VCaP (cell line): ENCODE data around the gene TUT1.
"Not testable (repeated sequence)": the region's sequence is repeated elsewhere in the genome, so short reads cannot be mapped to it uniquely, and the experiment has no call there.

Experiments
- H3K27ac ChIP-seq: fragments of 450-650 bp; 2 replicates; pipeline ENCODE4 v1.5.1; 2017
- TF ChIP-seq, protein P1 (sequence below): fragments of 450-650 bp; conservative IDR thresholded peaks from 2 replicates; pipeline ENCODE4 v1.5.1; 2017; ENCODE audit warnings: mild to moderate bottlenecking, moderate library complexity

TUT1 gene, protein sequence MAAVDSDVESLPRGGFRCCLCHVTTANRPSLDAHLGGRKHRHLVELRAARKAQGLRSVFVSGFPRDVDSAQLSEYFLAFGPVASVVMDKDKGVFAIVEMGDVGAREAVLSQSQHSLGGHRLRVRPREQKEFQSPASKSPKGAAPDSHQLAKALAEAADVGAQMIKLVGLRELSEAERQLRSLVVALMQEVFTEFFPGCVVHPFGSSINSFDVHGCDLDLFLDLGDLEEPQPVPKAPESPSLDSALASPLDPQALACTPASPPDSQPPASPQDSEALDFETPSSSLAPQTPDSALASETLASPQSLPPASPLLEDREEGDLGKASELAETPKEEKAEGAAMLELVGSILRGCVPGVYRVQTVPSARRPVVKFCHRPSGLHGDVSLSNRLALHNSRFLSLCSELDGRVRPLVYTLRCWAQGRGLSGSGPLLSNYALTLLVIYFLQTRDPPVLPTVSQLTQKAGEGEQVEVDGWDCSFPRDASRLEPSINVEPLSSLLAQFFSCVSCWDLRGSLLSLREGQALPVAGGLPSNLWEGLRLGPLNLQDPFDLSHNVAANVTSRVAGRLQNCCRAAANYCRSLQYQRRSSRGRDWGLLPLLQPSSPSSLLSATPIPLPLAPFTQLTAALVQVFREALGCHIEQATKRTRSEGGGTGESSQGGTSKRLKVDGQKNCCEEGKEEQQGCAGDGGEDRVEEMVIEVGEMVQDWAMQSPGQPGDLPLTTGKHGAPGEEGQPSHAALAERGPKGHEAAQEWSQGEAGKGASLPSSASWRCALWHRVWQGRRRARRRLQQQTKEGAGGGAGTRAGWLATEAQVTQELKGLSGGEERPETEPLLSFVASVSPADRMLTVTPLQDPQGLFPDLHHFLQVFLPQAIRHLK

DNA sequence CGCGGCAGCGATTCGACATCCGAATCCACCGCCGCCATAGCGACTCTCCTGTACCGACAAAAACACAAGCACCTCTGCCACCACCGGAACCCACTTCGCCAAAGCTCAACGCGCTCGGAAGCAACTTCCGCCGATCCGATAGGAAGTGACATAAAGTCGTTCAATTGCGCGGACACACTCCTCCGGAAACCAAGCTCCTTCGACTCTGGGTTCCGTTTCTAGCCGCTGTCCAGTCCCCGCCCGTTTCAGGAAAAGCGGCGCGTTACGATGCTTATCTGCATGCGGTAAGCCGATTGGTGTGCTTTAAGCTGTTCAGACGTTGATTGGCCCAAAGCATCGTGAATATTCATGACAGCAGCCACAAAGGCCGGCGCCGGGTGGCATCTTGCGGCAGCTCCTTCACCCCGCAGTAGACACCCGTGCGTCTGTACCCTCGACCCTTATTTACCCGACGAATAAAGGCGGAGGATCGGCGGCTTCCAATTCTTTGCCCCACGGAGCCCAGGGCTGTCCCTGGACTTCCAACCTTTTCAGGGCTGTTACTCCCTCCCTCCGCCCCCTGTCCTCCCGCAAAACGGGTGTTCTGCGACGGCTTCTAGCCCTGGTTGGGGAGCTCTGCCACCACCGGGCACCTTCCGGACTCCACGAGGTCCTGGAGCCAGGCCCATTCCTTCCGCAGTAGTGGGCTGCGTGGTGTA lies at the start of gene TUT1:
TUT1 (minus strand) TSS at position 76 of the 698 bp plus-strand sequence; CDS start at position 38, 38 bp downstream.
- TF ChIP-seq, protein P1, sequence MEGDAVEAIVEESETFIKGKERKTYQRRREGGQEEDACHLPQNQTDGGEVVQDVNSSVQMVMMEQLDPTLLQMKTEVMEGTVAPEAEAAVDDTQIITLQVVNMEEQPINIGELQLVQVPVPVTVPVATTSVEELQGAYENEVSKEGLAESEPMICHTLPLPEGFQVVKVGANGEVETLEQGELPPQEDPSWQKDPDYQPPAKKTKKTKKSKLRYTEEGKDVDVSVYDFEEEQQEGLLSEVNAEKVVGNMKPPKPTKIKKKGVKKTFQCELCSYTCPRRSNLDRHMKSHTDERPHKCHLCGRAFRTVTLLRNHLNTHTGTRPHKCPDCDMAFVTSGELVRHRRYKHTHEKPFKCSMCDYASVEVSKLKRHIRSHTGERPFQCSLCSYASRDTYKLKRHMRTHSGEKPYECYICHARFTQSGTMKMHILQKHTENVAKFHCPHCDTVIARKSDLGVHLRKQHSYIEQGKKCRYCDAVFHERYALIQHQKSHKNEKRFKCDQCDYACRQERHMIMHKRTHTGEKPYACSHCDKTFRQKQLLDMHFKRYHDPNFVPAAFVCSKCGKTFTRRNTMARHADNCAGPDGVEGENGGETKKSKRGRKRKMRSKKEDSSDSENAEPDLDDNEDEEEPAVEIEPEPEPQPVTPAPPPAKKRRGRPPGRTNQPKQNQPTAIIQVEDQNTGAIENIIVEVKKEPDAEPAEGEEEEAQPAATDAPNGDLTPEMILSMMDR, result 0 out of 2 replicates have a peak, but pooled peaks have one; percentile 6
- H3K27ac ChIP-seq, result peak within 1 kb of the TSS; percentile 96

DNA sequence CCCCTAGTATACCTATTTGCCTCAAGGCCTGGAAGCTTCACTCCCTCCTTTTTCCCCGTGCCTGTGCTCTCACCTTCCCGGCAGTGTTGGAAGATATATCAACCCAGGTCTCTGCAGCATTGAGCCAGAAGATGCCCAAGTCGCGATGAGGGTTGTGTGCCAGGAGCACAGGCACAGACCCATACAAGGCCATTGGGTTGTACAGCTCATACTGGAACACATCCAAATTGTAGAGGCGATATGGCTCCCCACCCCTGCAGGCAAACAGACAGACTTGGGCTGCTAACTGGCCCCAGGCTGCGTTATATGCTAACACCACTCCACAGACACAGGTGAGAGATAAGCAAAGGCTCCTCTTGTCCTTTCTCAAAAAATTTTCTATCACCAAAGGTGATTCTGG lies 41.2 kb upstream of the TUT1 start:
- TF ChIP-seq, protein P1, result no peak
- no peak overlapping the region for H3K27ac ChIP-seq

DNA sequence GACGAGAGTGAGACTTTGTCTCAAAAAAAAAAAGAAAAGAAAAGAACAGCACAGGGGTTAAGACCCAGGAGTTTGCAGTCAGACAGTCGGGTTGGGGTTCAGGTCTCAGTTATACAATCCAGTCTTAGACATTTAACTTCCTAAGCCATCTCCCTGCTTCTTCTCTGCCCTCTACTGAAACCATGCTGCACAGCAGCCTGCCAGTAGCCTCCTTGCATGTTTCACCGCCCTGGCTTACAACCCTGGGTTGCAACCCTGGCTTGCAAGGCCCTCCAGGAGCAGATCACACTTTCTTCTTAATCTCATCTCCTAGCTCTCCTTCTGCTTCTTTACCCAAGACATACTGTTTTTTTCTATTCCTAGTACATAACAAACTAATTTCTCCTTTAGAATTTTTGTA lies 36.4 kb upstream of the TUT1 start:
- TF ChIP-seq, protein P1, result no peak
- H3K27ac ChIP-seq, result no peak overlapping the region

DNA sequence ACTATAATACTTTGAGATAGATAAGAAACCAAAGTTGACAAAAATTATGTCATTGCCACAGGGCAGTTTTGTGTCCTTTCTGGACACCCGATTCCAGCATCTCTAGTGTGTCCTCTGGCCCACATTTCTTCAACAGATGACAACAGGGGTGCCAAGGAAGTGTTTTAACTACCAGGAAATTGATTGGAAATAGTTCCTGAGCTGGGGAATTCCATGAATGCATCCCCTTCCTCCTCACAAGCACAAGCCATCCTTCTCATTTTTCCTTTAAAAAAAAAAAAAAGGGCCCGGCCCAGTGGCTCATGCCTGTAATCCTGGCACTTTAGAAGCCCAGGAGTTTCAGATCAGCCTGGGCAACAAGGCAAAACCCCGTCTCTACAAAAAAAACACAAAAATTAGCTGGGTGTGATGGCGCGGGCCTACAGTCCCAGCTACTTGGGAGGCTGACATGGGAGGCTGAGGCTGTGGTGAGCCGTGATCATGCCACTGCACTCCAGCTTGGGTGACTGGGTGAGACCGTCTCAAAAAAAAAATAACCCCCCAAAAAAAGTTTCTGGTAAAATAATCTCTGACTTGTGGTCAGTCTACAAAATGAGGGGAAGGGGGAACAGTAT lies 31.3 kb upstream of the TUT1 start:
- peak overlapping the region; percentile 92 for H3K27ac ChIP-seq
- TF ChIP-seq, protein P1, result no peak

DNA sequence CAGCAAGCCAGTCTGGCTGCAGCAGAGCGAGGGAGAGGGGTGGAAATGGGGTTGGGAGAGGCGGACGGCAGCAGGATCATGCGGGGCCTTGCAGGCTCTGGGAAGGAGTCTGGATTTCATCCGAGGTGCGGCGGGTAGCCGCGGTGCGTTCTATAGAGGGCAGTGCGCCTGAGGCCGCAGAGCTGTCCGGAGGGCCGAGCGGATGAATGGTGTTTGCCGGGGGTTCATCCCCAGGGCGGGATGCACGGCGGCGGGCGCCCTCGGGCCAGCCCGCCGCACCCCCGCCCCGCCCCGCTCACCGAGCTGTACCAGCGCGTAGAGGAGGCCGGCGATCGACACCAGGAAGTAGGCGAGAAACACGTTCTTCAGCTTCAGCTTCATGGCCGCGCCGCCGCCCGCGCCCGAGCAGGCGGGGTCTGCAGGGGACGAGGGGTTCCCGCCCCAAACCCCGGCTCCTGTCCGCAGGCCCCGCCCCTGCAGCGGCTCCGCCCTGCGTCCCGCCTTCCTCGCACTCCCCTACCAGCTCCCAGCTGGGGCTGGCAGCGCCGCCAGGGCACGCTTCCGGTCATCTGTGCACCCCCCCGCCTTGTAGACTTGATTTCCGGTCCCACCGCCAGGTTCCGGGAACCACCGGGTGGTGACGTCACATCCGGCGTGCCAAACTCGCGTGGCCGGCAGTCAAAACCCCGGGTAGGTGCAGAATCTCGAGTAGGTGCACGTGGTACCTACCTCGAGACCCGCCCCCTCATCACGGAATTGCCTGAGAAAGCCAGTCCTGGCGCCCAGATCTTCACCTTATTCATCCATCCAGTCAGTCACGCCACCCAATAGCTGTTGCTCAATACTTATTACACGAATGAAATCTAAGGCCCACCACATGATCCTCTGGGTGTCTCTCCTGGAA lies 30.5 kb upstream of the TUT1 start, which contains the start of gene B3GAT3:
B3GAT3 (minus strand) TSS at position 420 of the 904 bp plus-strand sequence; CDS start at position 381, 39 bp downstream.
- TF ChIP-seq, protein P1, result no peak
- H3K27ac ChIP-seq, result peak within 1 kb of the TSS; percentile 92

DNA sequence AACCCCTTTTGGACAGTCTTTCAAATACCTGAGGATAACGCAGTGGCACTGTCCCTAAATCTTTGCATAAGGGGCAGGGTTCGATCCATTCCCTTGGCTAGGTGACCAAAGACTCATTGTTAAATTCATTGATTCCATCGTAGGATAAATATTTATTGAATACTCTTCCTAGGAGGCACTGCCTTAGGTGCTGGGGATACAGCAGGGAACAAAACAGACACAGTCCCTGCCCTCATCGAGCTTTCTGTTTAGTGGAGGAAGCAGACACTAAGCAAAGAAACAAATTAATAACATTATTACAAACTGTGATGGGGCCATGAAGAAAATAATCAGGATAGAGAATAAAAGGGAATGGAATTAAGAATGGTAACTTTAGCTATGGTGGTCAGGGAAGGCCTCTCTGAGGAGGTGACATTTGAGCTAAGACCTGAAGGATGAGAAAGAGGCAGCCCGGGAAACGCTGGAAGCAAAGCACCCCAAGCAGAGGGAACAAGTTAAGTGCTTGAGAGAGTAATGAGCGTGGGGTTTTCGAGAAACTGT lies 29.8 kb upstream of the TUT1 start:
- peak overlapping the region; percentile 92 for H3K27ac ChIP-seq

DNA sequence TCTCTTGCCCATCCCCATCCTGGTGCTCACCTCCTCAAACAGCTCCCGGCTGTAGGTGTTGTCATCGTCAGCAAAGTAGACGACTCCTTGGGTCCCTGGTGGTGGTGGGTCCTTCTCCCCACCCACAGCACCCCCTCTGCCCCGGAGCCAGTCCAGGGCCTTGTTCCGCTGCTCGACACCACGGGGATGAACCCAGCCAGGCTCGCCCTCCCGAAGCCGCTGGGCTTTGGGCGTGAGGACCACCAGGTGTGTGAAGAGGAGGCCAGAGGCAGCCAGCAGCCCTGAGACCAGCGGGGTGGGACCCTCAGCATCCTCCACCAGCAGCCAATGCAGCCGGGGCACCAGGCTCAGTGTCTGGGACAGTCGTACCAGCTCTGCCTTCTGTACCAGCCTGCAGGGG lies 25.6 kb upstream of the TUT1 start:
- not testable (repeated sequence) for H3K27ac ChIP-seq

More for the DNA sequence above, 29.8 kb upstream of the TUT1 start:
- TF ChIP-seq, protein P1, result no peak
